Activated naive CD4-positive, alpha-beta T cell treated with anti-CD3 and anti-CD28 coated beads for 36 hours (primary cell): ENCODE measurements around the gene TIMD4. TPM values are rescaled to one million over a fixed set of nuclear protein-coding genes. Genes with fewer than 3 reads are reported as not detected.
A peak's percentile ranks its signal among the peaks of the same experiment; 100 is the strongest.

Source experiments
- CTCF ChIA-PET: fragments of 350-600 bp; sonication (Branson Sonifier 250); formaldehyde crosslinking; loops from one replicate; lab custom pipeline; 2021; ENCODE audit warnings: antibody characterized with exemption; lab: Charles Lee
- DNase-seq: peaks from one replicate; pipeline ENCODE4 v3.0.0-alpha.2; 2020
- H3K27ac Mint-ChIP-seq: one replicate; pipeline ENCODE4 v1.8.0; 2021; ENCODE audit warnings: mild to moderate bottlenecking, mixed read lengths
- H3K27me3 Mint-ChIP-seq: one replicate; pipeline ENCODE4 v1.8.0; 2021; ENCODE audit warnings: low read depth, mixed read lengths
- H3K36me3 Mint-ChIP-seq: one replicate; pipeline ENCODE4 v1.8.0; 2021; ENCODE audit warnings: low read depth, mixed read lengths
- H3K4me1 Mint-ChIP-seq: one replicate; pipeline ENCODE4 v1.8.0; 2021; ENCODE audit warnings: low read depth, mixed read lengths
- H3K4me3 Mint-ChIP-seq: one replicate; pipeline ENCODE4 v1.8.0; 2021; ENCODE audit warnings: mild to moderate bottlenecking, moderate library complexity, mixed read lengths
- H3K9me3 Mint-ChIP-seq: one replicate; pipeline ENCODE4 v1.8.0; 2021; ENCODE audit warnings: mixed read lengths
- intact Hi-C: fragments of 100-400 bp; cut with micrococcal nuclease; formaldehyde crosslinking; loops from one replicate; pipeline ENCODE4 v1.15.1; 2023
- total RNA-seq, 2 experiments: library from RNA; stranded (reverse); gene quantifications; one replicate each; pipeline ENCODE4 v1.2.3, GENCODE V29; 2021

The TIMD4 gene
- total RNA-seq, 2 experiments from 2014 or later, result 3.4 to 5.2 TPM

DNA sequence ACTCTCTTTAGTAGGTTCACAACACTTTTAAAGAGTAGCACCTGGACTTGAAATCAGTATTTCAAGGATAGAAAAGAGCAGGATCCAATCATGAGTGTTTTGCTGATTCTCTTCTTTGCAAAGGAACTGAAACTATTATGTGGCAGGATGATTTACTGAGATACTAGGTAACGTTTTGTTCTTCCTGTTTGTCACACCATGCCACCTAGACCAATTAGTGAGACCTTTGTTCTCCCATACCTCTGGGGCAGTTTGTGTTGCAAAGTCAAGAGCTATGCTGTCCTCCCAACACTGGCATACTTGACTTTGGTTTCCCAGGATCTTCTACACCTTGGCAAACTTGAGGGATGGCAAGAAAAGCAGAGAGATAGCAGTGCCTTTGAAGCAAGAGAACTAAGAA lies 69.5 kb downstream of the TIMD4 start:
- Mint-ChIP-seq H3K27ac (peak overlapping the region; percentile 78), H3K36me3 (no peaks in the 10 kb centered on the region), H3K27me3 (no peaks in the 10 kb centered on the region), H3K9me3 (peaks cover 3% of the 10 kb centered on the region), H3K4me1 (peaks cover 41% of the 10 kb centered on the region), H3K4me3 (peak overlapping the region; percentile 15)
- intact Hi-C loops, result no loop called here
- DNase-seq, result no peak
- CTCF ChIA-PET, result interaction anchor here (1.3 kb wide), 1 partner anchor 239 kb away, joined by 3 read pairs; no protein-coding TSS in a partner anchor

DNA sequence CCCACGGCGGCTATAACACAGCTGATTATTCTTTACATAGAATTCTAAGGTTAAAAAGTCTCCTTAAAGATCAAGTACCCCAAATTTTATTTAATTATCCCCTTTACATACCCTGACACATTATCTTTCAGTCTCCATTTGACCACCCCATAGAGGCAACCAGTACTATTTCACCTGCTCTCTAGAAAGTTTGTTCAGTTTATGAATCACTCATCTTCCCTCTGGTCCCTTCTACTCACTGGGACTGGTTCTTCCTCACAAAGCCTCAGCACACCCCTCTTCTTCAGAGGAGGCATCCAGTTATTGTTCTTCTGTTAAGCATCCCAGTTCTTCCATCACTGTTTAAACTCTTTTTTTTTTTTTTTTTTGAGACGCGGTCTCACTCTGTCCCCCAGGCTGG lies 70.2 kb downstream of the TIMD4 start:
- Mint-ChIP-seq H3K4me3 (no peak overlapping the region), H3K36me3 (no peaks in the 10 kb centered on the region), H3K9me3 (peaks cover 3% of the 10 kb centered on the region), H3K4me1 (peaks cover 41% of the 10 kb centered on the region), H3K27ac (peak overlapping the region; percentile 78), H3K27me3 (no peaks in the 10 kb centered on the region)
- no peak for DNase-seq
- intact Hi-C loops, result loop anchor here (1.0 kb wide), 4 partner anchors 27 to 239 kb away; no protein-coding TSS in a partner anchor
- CTCF ChIA-PET, result interaction anchor here (0.7 to 1.5 kb wide), 5 partner anchors 28 to 240 kb away, joined by 3 to 5 read pairs (median 3); no protein-coding TSS in a partner anchor

GRCh38 chr5:156892223-156892622 lies 70.8 kb downstream of the TIMD4 start:
- Mint-ChIP-seq H3K27me3 (no peaks in the 10 kb centered on the region), H3K4me3 (no peak overlapping the region), H3K9me3 (peaks cover 3% of the 10 kb centered on the region), H3K27ac (peak overlapping the region; percentile 78), H3K4me1 (peaks cover 41% of the 10 kb centered on the region), H3K36me3 (no peaks in the 10 kb centered on the region)
- DNase-seq, result no peak
- CTCF ChIA-PET, result interaction anchor here (0.7 to 1.5 kb wide), 6 partner anchors 28 to 240 kb away, joined by 3 to 5 read pairs (median 4); no protein-coding TSS in a partner anchor
- intact Hi-C loops, result loop anchor here (1.0 kb wide), 4 partner anchors 28 to 240 kb away; no protein-coding TSS in a partner anchor

GRCh38 chr5:156888520-156888919 lies 74.5 kb downstream of the TIMD4 start:
- H3K4me3 Mint-ChIP-seq, result no peak overlapping the region
- DNase-seq, result peak; percentile 30
- H3K9me3 Mint-ChIP-seq, result no peaks in the 10 kb centered on the region
- H3K36me3 Mint-ChIP-seq, result no peaks in the 10 kb centered on the region
- peaks cover 33% of the 10 kb centered on the region for H3K4me1 Mint-ChIP-seq
- intact Hi-C loops, result no loop called here
- H3K27me3 Mint-ChIP-seq, result no peaks in the 10 kb centered on the region
- no peak overlapping the region for H3K27ac Mint-ChIP-seq
- CTCF ChIA-PET, result interaction anchor here (0.5 to 0.6 kb wide), 2 partner anchors 9 to 136 kb away, joined by 3 to 5 read pairs; no protein-coding TSS in a partner anchor

DNA sequence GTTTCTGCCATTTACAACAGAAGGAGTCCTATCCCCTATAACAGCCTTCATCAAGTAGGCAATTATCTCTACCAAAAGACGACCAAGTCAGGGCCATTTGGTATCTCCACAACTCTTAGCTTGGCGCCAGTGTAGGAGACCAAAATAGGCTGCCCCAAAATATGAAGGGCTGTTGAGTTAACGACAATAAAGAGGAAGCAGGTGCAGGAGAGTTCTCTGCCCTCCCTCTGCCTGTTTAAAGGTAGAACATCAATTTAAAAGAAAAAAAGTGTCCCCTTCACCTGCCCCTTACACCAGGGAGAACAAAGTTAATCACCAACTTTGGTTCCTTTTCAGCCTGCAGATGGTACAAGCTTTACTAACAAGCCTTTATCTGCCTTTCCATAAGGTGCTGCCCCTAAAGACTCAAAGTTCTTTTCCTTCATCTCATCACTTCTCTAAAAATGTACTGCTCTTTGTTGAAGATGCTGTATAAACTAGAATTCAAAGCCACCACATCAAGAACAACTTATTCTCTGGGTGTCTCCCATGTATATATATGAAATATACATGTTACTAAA lies 79.6 kb downstream of the TIMD4 start:
- CTCF ChIA-PET, result interaction anchor here (0.5 kb wide), 1 partner anchor 144 kb away, joined by 3 read pairs; no protein-coding TSS in a partner anchor
- Mint-ChIP-seq H3K9me3 (no peaks in the 10 kb centered on the region), H3K27me3 (no peaks in the 10 kb centered on the region), H3K36me3 (no peaks in the 10 kb centered on the region), H3K27ac (no peak overlapping the region), H3K4me3 (no peak overlapping the region), H3K4me1 (no peaks in the 10 kb centered on the region)
- intact Hi-C loops, result no loop called here
- no peak for DNase-seq

GRCh38 chr5:156879665-156880285 lies 83.3 kb downstream of the TIMD4 start:
- no peak for DNase-seq
- Mint-ChIP-seq H3K4me1 (no peaks in the 10 kb centered on the region), H3K4me3 (no peak overlapping the region), H3K36me3 (no peaks in the 10 kb centered on the region), H3K27me3 (no peaks in the 10 kb centered on the region), H3K9me3 (no peaks in the 10 kb centered on the region), H3K27ac (no peak overlapping the region)
- CTCF ChIA-PET, result interaction anchor here (0.5 kb wide), 1 partner anchor 15 kb away, joined by 3 read pairs; no protein-coding TSS in a partner anchor
- intact Hi-C loops, result no loop called here

DNA sequence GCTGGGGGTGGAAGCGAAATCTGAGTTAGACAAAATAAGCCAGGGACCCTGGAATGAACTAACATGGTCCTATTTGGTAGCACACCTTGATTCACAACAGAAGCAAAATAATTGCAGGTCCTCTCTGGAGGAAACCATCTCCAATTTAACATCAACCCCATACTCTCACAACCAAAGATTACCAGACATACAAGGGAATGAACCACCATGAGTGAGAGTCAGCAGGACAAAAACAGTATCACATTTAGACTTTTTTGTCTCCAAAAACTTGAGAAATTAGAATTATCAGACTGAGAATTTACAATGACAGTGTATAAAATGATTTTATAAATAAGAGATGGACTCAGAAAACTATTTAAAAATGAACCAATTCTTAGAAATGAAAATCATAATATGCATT lies 91.8 kb downstream of the TIMD4 start:
- CTCF ChIA-PET, result no interaction called here
- H3K27ac Mint-ChIP-seq, result no peak overlapping the region
- DNase-seq, result no peak
- H3K4me3 Mint-ChIP-seq, result no peak overlapping the region
- H3K27me3 Mint-ChIP-seq, result no peaks in the 10 kb centered on the region
- no peaks in the 10 kb centered on the region for H3K4me1 Mint-ChIP-seq
- H3K9me3 Mint-ChIP-seq, result peaks cover 14% of the 10 kb centered on the region
- H3K36me3 Mint-ChIP-seq, result peaks cover 5% of the 10 kb centered on the region
- intact Hi-C loops, result no loop called here

DNA sequence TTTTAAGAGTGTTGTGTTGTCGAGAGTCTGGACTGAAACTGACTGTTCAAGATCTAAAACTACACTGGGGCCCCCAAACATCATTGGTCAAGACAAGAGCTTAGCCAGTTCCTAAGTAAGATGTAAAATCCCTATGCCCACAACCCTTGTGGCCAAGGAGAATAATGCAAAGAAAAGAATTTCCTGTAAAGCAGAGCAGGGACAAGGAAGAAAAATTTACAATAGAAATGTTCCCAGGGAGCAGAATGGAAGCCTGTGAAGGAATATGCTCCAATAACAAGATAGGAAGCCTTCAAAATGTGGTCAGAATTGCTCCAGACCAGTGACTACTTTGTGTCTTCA lies 92.6 kb downstream of the TIMD4 start:
- CTCF ChIA-PET, result no interaction called here
- Mint-ChIP-seq H3K27me3 (no peaks in the 10 kb centered on the region), H3K9me3 (peaks cover 14% of the 10 kb centered on the region), H3K4me1 (no peaks in the 10 kb centered on the region), H3K27ac (no peak overlapping the region), H3K4me3 (no peak overlapping the region), H3K36me3 (peaks cover 5% of the 10 kb centered on the region)
- intact Hi-C loops, result no loop called here
- no peak for DNase-seq

Other genes starting within 250 kb of the TIMD4 start
- gene PPP1R2B, start 112.9 kb downstream of the TIMD4 start, total RNA-seq, result under 1 TPM in 1 of 2 experiments, not detected in 1; 0.12 TPM
- gene HAVCR1, start 95.9 kb upstream of the TIMD4 start, total RNA-seq, result under 1 TPM; 0.17 to 0.42 TPM
- gene HAVCR2, start 145.8 kb upstream of the TIMD4 start, total RNA-seq, result 10 to 100 TPM; 10.2 to 10.4 TPM
- gene MED7, start 179.6 kb upstream of the TIMD4 start, total RNA-seq, result 10 to 100 TPM; 21.0 to 21.2 TPM
- 1 to 10 TPM; 3.6 to 3.8 TPM for gene GARIN3, start 203.0 kb upstream of the TIMD4 start, total RNA-seq
- 100 to 1,000 TPM; 340 TPM for gene ITK, start 217.6 kb upstream of the TIMD4 start, total RNA-seq